CD4-positive, alpha-beta memory T cell (primary cell): ENCODE results near the gene RAPGEF4. TPM values are rescaled to one million over a fixed set of nuclear protein-coding genes. Genes with fewer than 3 reads are reported as not detected.
A peak's percentile ranks its signal among the peaks of the same experiment; 100 is the strongest.
"Not testable (repeated sequence)": the region's sequence is repeated elsewhere in the genome, so short reads cannot be mapped to it uniquely, and the experiment has no call there.

ENCODE experiments used
- CTCF ChIA-PET: fragments of 350-600 bp; sonication (Branson Sonifier 250); formaldehyde crosslinking; loops from one replicate; lab custom pipeline; 2021; ENCODE audit warnings: inconsistent platforms; ENCODE audit not compliant: partially characterized antibody; lab: Charles Lee
- POLR2A ChIA-PET: fragments of 350-600 bp; sonication (Branson Sonifier 250); formaldehyde crosslinking; loops from one replicate; lab custom pipeline; 2021; ENCODE audit not compliant: partially characterized antibody; lab: Charles Lee
- DNase-seq, 5 donors: peaks; one replicate each; pipeline versions ENCODE4 v3.0.0 to v3.0.0-alpha.2; 2020 to 2022; ENCODE audit warnings: mixed read lengths in 1 of 5
- H3K27ac ChIP-seq: one replicate; pipeline ENCODE4 v1.7.0; 2013; ENCODE audit warnings: low read depth, low read length
- H3K27me3 ChIP-seq: 2 replicates; pipeline ENCODE4 v1.7.0; 2013; ENCODE audit warnings: mild to moderate bottlenecking, low read length, moderate library complexity; ENCODE audit not compliant: insufficient read depth
- H3K36me3 ChIP-seq: 2 replicates; pipeline ENCODE4 v1.7.0; 2013; ENCODE audit warnings: mild to moderate bottlenecking, low read length, moderate library complexity; ENCODE audit not compliant: insufficient read depth
- H3K4me1 ChIP-seq: 2 replicates; pipeline ENCODE4 v1.7.0; 2013; ENCODE audit warnings: mild to moderate bottlenecking, low read length, moderate library complexity; ENCODE audit not compliant: insufficient read depth
- H3K4me3 ChIP-seq, 2 donors: one replicate each; pipeline ENCODE4 v1.7.0; 2013; ENCODE audit warnings: low read length in 2 of 2, mild to moderate bottlenecking in 1 of 2
- H3K9me3 ChIP-seq, 2 donors: one replicate each; pipeline ENCODE4 v1.7.0; 2013; ENCODE audit warnings: low read length in 2 of 2, control low read depth in 1 of 2; ENCODE audit not compliant: control insufficient read depth in 1 of 2
- H3K27ac Mint-ChIP-seq, 7 donors: one replicate each; pipeline ENCODE4 v1.8.0; 2020 to 2021; ENCODE audit warnings: mixed read lengths in 7 of 7, mild to moderate bottlenecking in 6 of 7, inconsistent platforms in 3 of 7, moderate library complexity in 3 of 7
- H3K27me3 Mint-ChIP-seq, 2 donors: one replicate each; pipeline ENCODE4 v1.8.0; 2020 to 2021; ENCODE audit warnings: mixed read lengths in 2 of 2
- H3K36me3 Mint-ChIP-seq, 2 donors: one replicate each; pipeline ENCODE4 v1.8.0; 2020 to 2021; ENCODE audit warnings: mixed read lengths in 2 of 2, inconsistent platforms in 1 of 2, mild to moderate bottlenecking in 1 of 2
- H3K4me1 Mint-ChIP-seq, 4 donors: one replicate each; pipeline ENCODE4 v1.8.0; 2020 to 2021; ENCODE audit warnings: mixed read lengths in 4 of 4, mild to moderate bottlenecking in 1 of 4
- H3K4me3 Mint-ChIP-seq, 8 donors: one replicate each; pipeline ENCODE4 v1.8.0; 2020 to 2021; ENCODE audit warnings: mixed read lengths in 8 of 8, mild to moderate bottlenecking in 7 of 8, moderate library complexity in 6 of 8, inconsistent platforms in 3 of 8
- H3K9me3 Mint-ChIP-seq, 8 donors: one replicate each; pipeline ENCODE4 v1.8.0; 2020 to 2021; ENCODE audit warnings: mixed read lengths in 8 of 8, mild to moderate bottlenecking in 5 of 8, inconsistent platforms in 3 of 8, moderate library complexity in 1 of 8
- intact Hi-C: fragments of 100-400 bp; cut with micrococcal nuclease; formaldehyde crosslinking; loops from one replicate; pipeline ENCODE4 v1.15.1; 2023
- polyA plus RNA-seq, 2 donors: library from polyadenylated mRNA; unstranded; fragments of 300-500 nt; fragmentation: Illumina TruSeq; gene quantifications; one replicate each; pipeline ENCODE4 v1.2.3, GENCODE V29; 2021
- total RNA-seq, 2 experiments: library from RNA; stranded (reverse); gene quantifications; one replicate each; pipeline ENCODE4 v1.2.3, GENCODE V29; 2021

RAPGEF4 gene
- total and polyA plus RNA-seq, 4 experiments from 2014 or later, result not detected

- no peak overlapping the region for H3K27ac Mint-ChIP-seq
- Histone ChIP-seq H3K4me1 (no peaks in the 10 kb centered on the region), H3K27me3 (no peaks in the 10 kb centered on the region), H3K27ac (no peak overlapping the region), H3K36me3 (no peaks in the 10 kb centered on the region), H3K9me3 (no peaks in the 10 kb centered on the region), H3K4me3 (no peak overlapping the region)
- no peaks in the 10 kb centered on the region for H3K4me1 Mint-ChIP-seq
- DNase-seq, result no peak
- no peaks in the 10 kb centered on the region for H3K36me3 Mint-ChIP-seq
- no peaks in the 10 kb centered on the region for H3K9me3 Mint-ChIP-seq
- no peak overlapping the region for H3K4me3 Mint-ChIP-seq
- CTCF ChIA-PET, result interaction anchor here (1.2 to 1.9 kb wide), 2 partner anchors 10 to 176 kb away, joined by 3 to 4 read pairs; no protein-coding TSS in a partner anchor
- POLR2A ChIA-PET, result no interaction called here
- intact Hi-C loops, result no loop called here
- peaks cover 2 to 4% of the 10 kb centered on the region in 2 donors for H3K27me3 Mint-ChIP-seq
These were observed 298.5 kb downstream of the RAPGEF4 start for GRCh38 chr2:173034143-173034542.

GRCh38 chr2:173037245-173038120 is 301.8 kb downstream of the RAPGEF4 start:
- Mint-ChIP-seq H3K4me1 (no peaks in the 10 kb centered on the region), H3K27me3 (peaks cover 2 to 3% of the 10 kb centered on the region in 2 donors), H3K27ac (no peak overlapping the region), H3K9me3 (no peaks in the 10 kb centered on the region), H3K4me3 (no peak overlapping the region), H3K36me3 (no peaks in the 10 kb centered on the region)
- no peak for DNase-seq
- ChIA-PET CTCF (interaction anchor here (1.2 to 3.7 kb wide), 2 partner anchors 10 to 173 kb away, joined by 5 to 12 read pairs; no protein-coding TSS in a partner anchor), POLR2A (no interaction called here)
- Histone ChIP-seq H3K4me3 (no peak overlapping the region), H3K4me1 (no peaks in the 10 kb centered on the region), H3K36me3 (no peaks in the 10 kb centered on the region), H3K27ac (no peak overlapping the region), H3K9me3 (no peaks in the 10 kb centered on the region), H3K27me3 (no peaks in the 10 kb centered on the region)
- intact Hi-C loops, result no loop called here

DNA sequence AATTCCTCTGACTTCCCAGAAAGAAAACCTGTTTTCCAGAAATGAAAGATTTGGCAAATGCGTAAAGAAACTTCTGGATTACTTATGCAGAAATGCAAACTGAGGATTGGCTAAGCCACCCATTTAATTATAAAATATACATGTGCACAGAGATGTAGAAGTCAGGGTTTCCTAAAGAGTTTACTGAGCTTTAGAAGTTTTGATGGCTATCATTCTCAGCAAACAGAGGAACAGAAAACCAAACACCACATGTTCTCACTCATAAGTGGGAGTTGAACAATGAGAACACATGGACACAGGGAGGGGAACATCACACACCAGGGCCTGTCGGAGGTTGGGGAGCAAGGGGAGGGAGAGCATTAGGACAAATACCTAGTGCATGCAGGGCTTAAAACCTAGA is 302.6 kb downstream of the RAPGEF4 start:
- intact Hi-C loops, H3K36me3 Mint-ChIP-seq, H3K9me3 ChIP-seq, DNase-seq, H3K4me3 Mint-ChIP-seq, H3K4me1 Mint-ChIP-seq, H3K27ac Mint-ChIP-seq, H3K27me3 ChIP-seq, H3K27me3 Mint-ChIP-seq, H3K27ac ChIP-seq, H3K4me1 ChIP-seq, H3K36me3 ChIP-seq, H3K9me3 Mint-ChIP-seq, POLR2A ChIA-PET, H3K4me3 ChIP-seq: not testable (repeated sequence)
- CTCF ChIA-PET, result interaction anchor here (1.2 to 3.7 kb wide), 2 partner anchors 11 to 173 kb away, joined by 5 to 12 read pairs; no protein-coding TSS in a partner anchor

DNA sequence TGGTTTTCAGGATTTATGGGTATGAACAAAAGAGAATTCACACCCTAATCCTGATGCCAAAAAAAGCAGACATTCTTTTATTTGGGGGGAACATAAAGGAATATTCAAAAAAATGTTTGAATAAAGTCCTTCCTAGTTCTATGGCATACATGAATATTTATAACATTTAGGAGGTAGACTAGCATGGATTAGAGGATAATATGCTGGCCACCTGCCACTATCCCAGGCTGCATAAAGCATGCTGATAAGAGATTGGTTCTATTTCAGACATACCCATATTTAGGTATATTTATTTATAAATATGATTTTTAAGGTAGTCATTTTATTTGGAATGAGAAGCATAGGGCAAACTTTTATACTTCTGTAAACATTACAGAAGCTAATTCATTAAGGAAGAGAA is 305.1 kb downstream of the RAPGEF4 start:
- ChIA-PET CTCF (interaction anchor here (0.8 to 3.7 kb wide), 2 partner anchors 11 to 13 kb away, joined by 3 to 12 read pairs; no protein-coding TSS in a partner anchor), POLR2A (no interaction called here)
- intact Hi-C loops, result no loop called here
- no peak for DNase-seq
- peaks cover 0 to 1% of the 10 kb centered on the region in 2 donors for H3K27me3 Mint-ChIP-seq
- no peak overlapping the region for H3K4me3 Mint-ChIP-seq
- H3K27ac Mint-ChIP-seq, result no peak overlapping the region
- no peaks in the 10 kb centered on the region for H3K36me3 Mint-ChIP-seq
- Histone ChIP-seq H3K4me1 (no peaks in the 10 kb centered on the region), H3K9me3 (no peaks in the 10 kb centered on the region), H3K27me3 (no peaks in the 10 kb centered on the region), H3K36me3 (no peaks in the 10 kb centered on the region), H3K4me3 (no peak overlapping the region), H3K27ac (no peak overlapping the region)
- H3K4me1 Mint-ChIP-seq, result no peaks in the 10 kb centered on the region
- no peaks in the 10 kb centered on the region for H3K9me3 Mint-ChIP-seq

DNA sequence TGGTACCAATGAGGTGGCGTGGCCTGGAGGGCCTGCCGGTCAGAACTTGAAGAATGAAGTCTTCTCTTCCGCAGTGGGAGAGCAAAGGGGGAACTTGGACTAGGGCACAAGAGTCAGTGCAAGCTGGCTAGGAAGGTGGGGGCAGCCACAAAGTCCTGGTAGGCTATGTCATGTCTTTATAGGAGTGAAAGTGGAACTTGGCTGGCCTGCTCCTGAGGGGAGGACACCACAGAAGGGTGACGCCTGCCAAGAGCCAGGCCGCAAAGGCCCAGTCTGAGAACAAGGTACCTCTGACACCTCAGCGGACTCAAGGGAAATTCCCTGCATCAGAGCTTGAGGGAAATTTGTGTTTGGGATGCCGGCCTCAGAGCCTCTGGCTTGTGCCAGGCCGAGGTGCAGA is 307.8 kb downstream of the RAPGEF4 start:
- no peaks in the 10 kb centered on the region for H3K9me3 ChIP-seq
- intact Hi-C loops, result no loop called here
- Mint-ChIP-seq H3K4me1 (no peaks in the 10 kb centered on the region), H3K27me3 (peaks cover 0 to 1% of the 10 kb centered on the region in 2 donors), H3K36me3 (no peaks in the 10 kb centered on the region), H3K27ac (no peak overlapping the region), H3K4me3 (no peak overlapping the region), H3K9me3 (no peaks in the 10 kb centered on the region)
- no peak overlapping the region for H3K27ac ChIP-seq
- H3K36me3 ChIP-seq, result no peaks in the 10 kb centered on the region
- POLR2A ChIA-PET, result no interaction called here
- CTCF ChIA-PET, result no interaction called here
- no peak overlapping the region for H3K4me3 ChIP-seq
- DNase-seq, result no peak
- no peaks in the 10 kb centered on the region for H3K27me3 ChIP-seq
- no peaks in the 10 kb centered on the region for H3K4me1 ChIP-seq

- Mint-ChIP-seq H3K9me3 (no peaks in the 10 kb centered on the region), H3K4me1 (no peaks in the 10 kb centered on the region), H3K36me3 (no peaks in the 10 kb centered on the region), H3K27me3 (peaks cover 0 to 1% of the 10 kb centered on the region in 2 donors), H3K4me3 (no peak overlapping the region), H3K27ac (no peak overlapping the region)
- H3K27ac ChIP-seq, result no peak overlapping the region
- no peaks in the 10 kb centered on the region for H3K9me3 ChIP-seq
- ChIA-PET CTCF (interaction anchor here (1.8 kb wide), 1 partner anchor 166 kb away, joined by 7 read pairs; no protein-coding TSS in a partner anchor), POLR2A (no interaction called here)
- H3K36me3 ChIP-seq, result no peaks in the 10 kb centered on the region
- peak in 1 of 5 donors; percentile 29 for DNase-seq
- H3K4me1 ChIP-seq, result no peaks in the 10 kb centered on the region
- intact Hi-C loops, result no loop called here
- no peaks in the 10 kb centered on the region for H3K27me3 ChIP-seq
- H3K4me3 ChIP-seq, result no peak overlapping the region
These were observed 308.4 kb downstream of the RAPGEF4 start for GRCh38 chr2:173043897-173044519.

GRCh38 chr2:173044686-173045085 is 309.0 kb downstream of the RAPGEF4 start:
- intact Hi-C loops, result no loop called here
- ChIA-PET CTCF (interaction anchor here (1.2 to 1.8 kb wide), 2 partner anchors 14 to 166 kb away, joined by 3 to 7 read pairs; no protein-coding TSS in a partner anchor), POLR2A (no interaction called here)
- Mint-ChIP-seq H3K4me1 (no peaks in the 10 kb centered on the region), H3K4me3 (no peak overlapping the region), H3K9me3 (no peaks in the 10 kb centered on the region), H3K36me3 (no peaks in the 10 kb centered on the region), H3K27me3 (peaks cover 1 to 2% of the 10 kb centered on the region in 2 donors), H3K27ac (no peak overlapping the region)
- H3K27ac ChIP-seq, result no peak overlapping the region
- DNase-seq, result no peak
- H3K27me3 ChIP-seq, result no peaks in the 10 kb centered on the region
- H3K4me1 ChIP-seq, result no peaks in the 10 kb centered on the region
- H3K4me3 ChIP-seq, result no peak overlapping the region
- H3K9me3 ChIP-seq, result no peaks in the 10 kb centered on the region
- no peaks in the 10 kb centered on the region for H3K36me3 ChIP-seq
